GM20000 (cell line): Measurements from ENCODE around the gene LRCOL1.

Source experiments
- DNase-seq: peaks from one replicate; pipeline ENCODE4 v3.0.0; 2012; ENCODE audit warnings: low spot score
- CTCF ChIP-seq: IDR thresholded peaks from 2 replicates; pipeline ENCODE4 v1.5.1; 2012; ENCODE audit warnings: mild to moderate bottlenecking, control low read depth; ENCODE audit errors: extremely low read depth, missing control alignments

Gene LRCOL1

GRCh38 chr12:132610051-132610759, at the start of gene LRCOL1:
Gene LRCOL1 (minus strand): TSS chr12:132610582. CDS start chr12:132606251, 4,331 bp downstream.
- no peak for TF ChIP-seq CTCF
- DNase-seq: no peak

GRCh38 chr12:132660052-132660451, 49.7 kb upstream of the LRCOL1 start:
- no peak for DNase-seq
- TF ChIP-seq CTCF: no peak

- no peak for DNase-seq
- no peak for TF ChIP-seq CTCF
These were observed 48.8 kb upstream of the LRCOL1 start for GRCh38 chr12:132659146-132659545.

GRCh38 chr12:132658149-132658894, 47.9 kb upstream of the LRCOL1 start:
- DNase-seq: no peak
- TF ChIP-seq CTCF: no peak

- no peak for DNase-seq
- no peak for TF ChIP-seq CTCF
These were observed 46.8 kb upstream of the LRCOL1 start for GRCh38 chr12:132657004-132657727.

- no peak for TF ChIP-seq CTCF
These were observed 43.3 kb upstream of the LRCOL1 start for GRCh38 chr12:132653567-132654290.

More at GRCh38 chr12:132653567-132654290, 43.3 kb upstream of the LRCOL1 start:
- no peak for DNase-seq
